ENCODE data around the gene POLE.

POLE gene

GRCh38 chr12:132625731-132626430 lies 61.3 kb downstream of the POLE start:
- DNase-seq: no peak

- DNase-seq: no peak
Measured at GRCh38 chr12:132624910-132625630, 62.1 kb downstream of the POLE start.

DNA sequence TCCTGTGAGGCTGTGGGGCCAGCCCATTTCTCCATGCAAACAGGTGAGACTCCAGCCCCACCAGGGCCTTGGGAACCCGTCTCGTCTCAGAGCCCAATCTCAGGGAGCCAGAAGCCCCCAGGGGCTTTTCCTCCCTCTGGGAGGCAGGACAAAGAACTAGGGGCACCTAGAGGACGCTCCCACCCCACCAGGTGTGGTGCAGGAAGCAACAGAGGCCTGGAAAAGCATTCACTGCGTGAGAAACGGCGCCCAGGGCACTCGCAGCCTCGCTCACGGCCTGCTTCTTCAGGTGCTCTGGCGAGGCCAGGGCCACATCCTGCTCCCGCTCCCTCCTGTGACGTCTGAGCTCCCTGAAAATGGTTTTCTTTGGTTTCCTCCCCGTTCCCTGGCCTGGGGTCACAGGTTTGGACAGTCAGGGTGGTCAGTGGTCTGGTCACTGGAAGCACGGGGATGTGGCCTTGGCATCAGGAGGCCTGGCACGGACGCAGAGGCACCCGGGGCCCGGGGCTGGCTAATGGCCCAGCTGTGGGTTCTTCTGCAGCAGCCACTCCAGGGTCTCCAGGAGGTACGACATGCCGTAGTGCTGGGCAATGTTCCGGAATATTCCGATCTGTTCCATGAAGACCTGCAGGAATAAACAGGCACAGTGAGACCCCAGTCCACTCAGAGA lies 62.8 kb downstream of the POLE start:
- DNase-seq: no peak

- no peak for DNase-seq
Measured at GRCh38 chr12:132623072-132623869, 63.9 kb downstream of the POLE start.

GRCh38 chr12:132622437-132623071 lies 64.6 kb downstream of the POLE start:
- DNase-seq: no peak

GRCh38 chr12:132621657-132622435 lies 65.3 kb downstream of the POLE start:
- DNase-seq: no peak

- no peak for DNase-seq
Measured at GRCh38 chr12:132620899-132621656, 66.1 kb downstream of the POLE start.

DNA sequence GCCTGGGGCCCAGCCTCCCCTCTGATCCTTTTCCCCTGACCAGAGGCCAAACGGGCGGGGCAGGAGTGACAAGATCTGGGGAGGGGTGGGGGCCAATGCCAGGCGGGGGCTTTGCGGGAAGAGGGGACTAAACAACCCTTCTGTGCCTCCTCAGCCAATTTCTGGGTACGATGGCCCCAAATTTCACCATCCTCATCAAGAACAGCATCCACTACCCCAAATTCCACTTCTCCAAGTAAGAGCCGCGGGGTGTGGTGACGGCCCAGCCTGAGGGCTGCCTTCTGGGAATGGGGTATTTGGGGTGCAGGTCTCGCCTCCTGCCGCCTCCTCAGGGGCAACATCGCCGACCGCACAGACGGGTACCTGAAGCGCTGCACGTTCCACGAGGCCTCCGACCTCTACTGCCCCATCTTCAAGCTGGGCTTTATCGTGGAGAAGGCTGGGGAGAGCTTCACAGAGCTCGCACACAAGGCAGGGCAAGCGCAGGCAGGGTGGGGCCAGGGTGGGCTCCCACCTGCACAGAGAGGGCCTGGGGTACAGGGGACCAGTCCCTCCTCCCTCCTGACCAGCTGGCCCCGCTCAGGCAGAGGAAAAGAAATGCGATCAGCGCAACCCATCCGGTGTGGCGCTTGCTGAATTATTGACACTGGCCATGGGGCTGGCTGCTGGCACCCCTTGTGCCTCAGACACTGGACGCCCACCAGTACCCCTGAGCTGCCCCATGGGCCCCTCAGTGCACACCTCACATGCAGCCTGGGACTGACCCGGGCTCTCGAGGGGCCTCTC lies 66.8 kb downstream of the POLE start:
- DNase-seq: no peak

- DNase-seq: no peak
Measured at GRCh38 chr12:132619386-132620112, 67.6 kb downstream of the POLE start.

GRCh38 chr12:132619071-132619385 lies 68.1 kb downstream of the POLE start:
- no peak for DNase-seq

- DNase-seq: no peak
Measured at GRCh38 chr12:132618683-132619043, 68.5 kb downstream of the POLE start, which contains the start of gene P2RX2. Gene P2RX2 (plus strand): TSS chr12:132618776. CDS start chr12:132618817, 41 bp downstream.

DNA sequence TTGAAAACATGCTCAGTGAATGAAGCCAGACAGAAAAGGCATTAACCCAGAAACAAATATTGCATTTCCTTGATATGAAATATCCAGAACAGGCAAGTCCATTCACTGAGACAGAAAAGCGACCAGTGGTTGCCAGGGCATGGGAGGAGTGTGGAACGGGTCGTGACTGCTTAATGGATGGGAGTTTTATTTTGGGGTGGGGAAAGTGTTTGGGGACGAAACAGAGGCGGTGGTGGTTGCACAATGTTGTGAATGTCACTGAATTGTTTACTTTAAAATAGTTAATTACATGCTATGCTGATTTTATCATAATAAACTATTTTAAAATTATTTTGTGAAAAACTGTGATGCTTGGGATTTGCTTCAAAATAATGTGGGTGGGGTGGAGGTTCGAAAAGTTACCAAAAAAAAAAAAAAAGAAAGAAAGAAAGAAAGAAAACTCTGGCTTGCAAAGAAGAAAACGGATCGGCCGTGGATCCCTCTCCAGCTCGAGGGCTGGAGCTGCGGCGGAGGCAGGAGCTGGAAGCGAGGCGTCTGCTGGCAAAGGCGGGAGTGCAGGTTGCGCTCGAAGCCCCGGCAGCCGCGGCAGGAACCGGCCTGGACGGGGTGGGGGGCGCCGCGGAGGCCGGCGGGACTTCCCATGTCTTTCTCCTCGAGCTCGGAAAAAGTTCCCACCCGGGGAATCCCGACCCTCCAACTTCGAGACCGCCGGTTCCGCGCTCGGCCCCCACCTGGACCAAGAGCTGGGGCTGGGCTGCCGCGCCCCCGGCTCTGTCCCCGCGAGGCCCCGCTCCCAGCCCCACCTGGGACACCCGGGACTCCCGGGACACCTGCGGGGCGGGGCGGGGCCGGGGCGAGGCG lies 69.1 kb downstream of the POLE start:
- no peak for DNase-seq

GRCh38 chr12:132617135-132617701 lies 69.9 kb downstream of the POLE start:
- DNase-seq: no peak

- no peak for DNase-seq
Measured at GRCh38 chr12:132615579-132616038, 71.5 kb downstream of the POLE start.

- DNase-seq: peak; percentile 31
Measured at GRCh38 chr12:132614861-132615578, 72.1 kb downstream of the POLE start.

DNA sequence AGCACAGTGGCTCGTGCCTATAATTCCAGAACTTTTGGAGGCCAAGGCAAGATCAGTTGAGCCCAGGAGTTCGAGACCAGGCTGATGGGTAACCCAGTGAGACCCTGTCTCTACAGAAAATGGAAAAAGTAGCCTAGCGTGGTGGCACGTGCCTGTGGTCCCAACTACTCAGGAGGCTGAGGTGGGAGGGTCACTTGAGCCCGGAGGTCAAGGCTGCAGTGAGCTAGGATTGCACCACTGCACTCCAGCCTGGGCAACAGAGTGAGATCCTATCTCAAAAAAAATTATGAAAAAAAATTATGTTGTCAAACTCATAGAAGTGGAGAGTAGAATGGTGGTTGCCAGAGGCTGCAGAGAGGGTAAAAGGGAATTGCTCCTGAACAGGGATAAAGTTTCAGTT lies 73.1 kb downstream of the POLE start:
- DNase-seq: no peak

GRCh38 chr12:132611620-132612019 lies 75.5 kb downstream of the POLE start:
- no peak for DNase-seq

Measured in NCI-H2029 (cell line).